Kidney (tissue), 14 donors: ENCODE measurements around the gene DBNDD1. TPM values are rescaled to one million over a fixed set of nuclear protein-coding genes. Genes with fewer than 3 reads are reported as not detected.

Experiments used
- DNase-seq, 5 donors: peaks; one replicate each; pipeline ENCODE4 v3.0.0-alpha.2; 2013 to 2020
- FAIRE-seq: peaks from 2 replicates; lab custom pipeline; 2012; peaks lifted over from hg19 to GRCh38; lab: Jason Lieb, UNC
- H3K27ac ChIP-seq, 2 donors: one replicate each; pipeline ENCODE4 v1.7.0; 2013; ENCODE audit warnings: low read depth in 2 of 2, low read length in 2 of 2, inconsistent platforms in 1 of 2
- H3K27me3 ChIP-seq: one replicate; pipeline ENCODE4 v1.7.1; 2013; ENCODE audit warnings: low read length, inconsistent platforms; ENCODE audit not compliant: control insufficient read depth, insufficient read depth
- H3K36me3 ChIP-seq, 3 donors: one replicate each; pipeline versions ENCODE4 v1.7.0 to v1.7.1; 2013; ENCODE audit warnings: low read length in 3 of 3, control low read depth in 1 of 3, inconsistent platforms in 1 of 3; ENCODE audit not compliant: insufficient read depth in 3 of 3, control insufficient read depth in 2 of 3
- H3K4me1 ChIP-seq, 3 donors: one replicate each; pipeline versions ENCODE4 v1.7.0 to v1.7.1; 2013; ENCODE audit warnings: low read length in 3 of 3, inconsistent platforms in 1 of 3, low read depth in 1 of 3; ENCODE audit not compliant: control insufficient read depth in 2 of 3, insufficient read depth in 2 of 3
- H3K4me3 ChIP-seq, 3 donors: one replicate each; pipeline versions ENCODE4 v1.7.0 to v1.8.1; 2013; ENCODE audit warnings: low read length in 3 of 3, control low read depth in 1 of 3, inconsistent platforms in 1 of 3
- H3K9ac ChIP-seq, 3 donors: one replicate each; pipeline versions ENCODE4 v1.7.0 to v1.7.1; 2013; ENCODE audit warnings: low read length in 3 of 3, control low read depth in 1 of 3, inconsistent platforms in 1 of 3
- H3K9me3 ChIP-seq, 3 donors: one replicate each; pipeline versions ENCODE4 v1.7.0 to v1.7.1; 2013; ENCODE audit warnings: low read length in 3 of 3, control low read depth in 1 of 3, inconsistent platforms in 1 of 3; ENCODE audit not compliant: control insufficient read depth in 2 of 3, insufficient read depth in 1 of 3
- intact Hi-C: fragments of 100-400 bp; cut with DNase I; formaldehyde crosslinking; loops from one replicate; pipeline ENCODE4 v1.11.1; 2022
- polyA plus RNA-seq: library from polyadenylated mRNA; stranded (reverse); fragments of 350-450 nt; fragmentation: Illumina TruSeq; extraction: RNeasy Lipid Tissue Mini Kit (QIAGEN cat#74804); gene quantifications from one replicate; pipeline ENCODE4 v1.2.3, GENCODE V29; 2014; ENCODE audit warnings: low read depth, low replicate concordance; ENCODE audit not compliant: insufficient read depth
- total RNA-seq: library from RNA; stranded (reverse); fragmentation: NEBNext Ultra II Directional; extraction: Animal tissue kit (Norgen Biotek cat#: 25700); gene quantifications from one replicate; pipeline ENCODE4 v1.2.1, GENCODE V29; 2021
- TF ChIP-seq, protein P1 (sequence below): IDR thresholded peaks from 3 replicates; pipeline ENCODE4 v1.5.1; 2012; ENCODE audit warnings: mild to moderate bottlenecking, moderate library complexity, borderline replicate concordance; ENCODE audit not compliant: insufficient read depth; ENCODE audit errors: extremely low read depth
- donor health status: control.
- donor health status: control.
- donor health status: control.
- donor health status: control.
- donor health status: control.
- donor health status: DM: yes; HTN: yes; CAD: no.
- donor health status: Normal renal cell carcinoma (clear cell type).

The DBNDD1 gene
- total and polyA plus RNA-seq, 2 donors from 2014 or later: 15.1 to 16.3 TPM

DNA sequence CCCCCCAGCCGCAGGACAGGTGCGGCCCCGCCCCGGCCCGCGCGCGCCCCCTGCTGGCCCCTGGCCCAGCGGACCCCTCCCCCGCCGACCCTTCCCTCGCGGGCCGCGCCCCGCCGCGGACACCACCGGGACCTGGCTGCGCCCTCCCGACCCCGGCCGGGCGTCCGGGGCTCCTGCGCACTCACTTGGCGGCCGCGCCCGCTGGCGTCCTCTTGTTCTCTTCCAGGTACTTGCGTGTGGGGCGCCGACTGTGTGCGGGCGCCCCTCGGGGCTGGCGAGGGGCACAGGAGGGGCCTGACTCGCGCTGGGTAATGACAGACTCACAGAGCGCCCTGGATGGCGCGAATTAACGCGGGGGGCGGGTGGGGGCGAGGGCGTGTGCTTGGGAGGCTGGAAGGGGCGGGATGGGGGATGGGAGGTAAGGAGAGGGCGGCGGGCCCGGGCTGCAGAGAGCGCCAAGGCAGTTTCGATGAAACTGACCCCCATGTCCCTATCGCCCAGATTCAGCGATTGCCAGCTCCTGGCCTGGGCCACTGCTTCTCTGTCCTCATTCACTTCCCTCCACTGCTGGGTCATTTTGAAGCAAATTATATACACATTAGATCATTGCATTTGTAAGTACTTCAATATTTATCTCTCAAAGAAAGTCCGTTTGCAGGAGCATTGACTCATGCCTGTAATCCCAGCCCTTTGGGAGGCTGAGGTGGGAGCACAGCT lies 445 bp upstream of the DBNDD1 start:
- Histone ChIP-seq H3K27me3 (no peaks in the 10 kb centered on the region), H3K27ac (peak overlapping the region; percentile 53 to 67), H3K4me3 (peak overlapping the region; percentile 0 to 55 (median 38)), H3K9me3 (no peaks in the 10 kb centered on the region), H3K36me3 (no peaks in the 10 kb centered on the region), H3K4me1 (peaks cover 0 to 26% (median 2%) of the 10 kb centered on the region in 3 donors), H3K9ac (peak overlapping the region in 1 of 3 donors; percentile 67)
- intact Hi-C loops: no loop called here
- DNase-seq: peak in 4 of 5 donors; percentile 56 to 79 (median 71)
- no peak for FAIRE-seq
- TF ChIP-seq, protein P1, sequence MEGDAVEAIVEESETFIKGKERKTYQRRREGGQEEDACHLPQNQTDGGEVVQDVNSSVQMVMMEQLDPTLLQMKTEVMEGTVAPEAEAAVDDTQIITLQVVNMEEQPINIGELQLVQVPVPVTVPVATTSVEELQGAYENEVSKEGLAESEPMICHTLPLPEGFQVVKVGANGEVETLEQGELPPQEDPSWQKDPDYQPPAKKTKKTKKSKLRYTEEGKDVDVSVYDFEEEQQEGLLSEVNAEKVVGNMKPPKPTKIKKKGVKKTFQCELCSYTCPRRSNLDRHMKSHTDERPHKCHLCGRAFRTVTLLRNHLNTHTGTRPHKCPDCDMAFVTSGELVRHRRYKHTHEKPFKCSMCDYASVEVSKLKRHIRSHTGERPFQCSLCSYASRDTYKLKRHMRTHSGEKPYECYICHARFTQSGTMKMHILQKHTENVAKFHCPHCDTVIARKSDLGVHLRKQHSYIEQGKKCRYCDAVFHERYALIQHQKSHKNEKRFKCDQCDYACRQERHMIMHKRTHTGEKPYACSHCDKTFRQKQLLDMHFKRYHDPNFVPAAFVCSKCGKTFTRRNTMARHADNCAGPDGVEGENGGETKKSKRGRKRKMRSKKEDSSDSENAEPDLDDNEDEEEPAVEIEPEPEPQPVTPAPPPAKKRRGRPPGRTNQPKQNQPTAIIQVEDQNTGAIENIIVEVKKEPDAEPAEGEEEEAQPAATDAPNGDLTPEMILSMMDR: peak; percentile 33

DNA sequence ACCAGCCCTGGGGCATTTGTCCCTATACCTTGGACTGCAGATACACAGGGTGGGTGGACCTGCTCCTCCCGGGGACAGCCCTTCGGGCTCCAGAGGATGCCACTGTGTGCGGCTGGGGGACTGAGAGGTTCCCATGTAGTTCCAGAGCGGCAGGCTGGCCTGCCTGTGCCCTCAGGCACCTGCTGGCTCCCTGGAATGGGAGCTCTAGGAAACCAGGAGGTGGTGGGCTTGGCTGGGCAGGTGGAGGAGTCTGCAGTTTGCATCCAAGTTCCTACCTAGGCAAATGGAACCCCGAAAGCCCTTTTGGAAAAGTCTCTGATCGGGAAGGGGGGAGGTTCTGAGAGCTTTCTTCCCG lies 982 bp downstream of the DBNDD1 start:
- peak overlapping the region in 1 of 3 donors; percentile 26 for H3K9ac ChIP-seq
- no peaks in the 10 kb centered on the region for H3K27me3 ChIP-seq
- H3K9me3 ChIP-seq: no peaks in the 10 kb centered on the region
- no peak for FAIRE-seq
- no peaks in the 10 kb centered on the region for H3K36me3 ChIP-seq
- TF ChIP-seq, protein P1: no peak
- intact Hi-C loops: no loop called here
- H3K4me3 ChIP-seq: peak overlapping the region in 1 of 3 donors; percentile 52
- DNase-seq: peak in 2 of 5 donors; percentile 21 to 46
- H3K27ac ChIP-seq: no peak overlapping the region
- peaks cover 0 to 22% (median 2%) of the 10 kb centered on the region in 3 donors for H3K4me1 ChIP-seq

DNA sequence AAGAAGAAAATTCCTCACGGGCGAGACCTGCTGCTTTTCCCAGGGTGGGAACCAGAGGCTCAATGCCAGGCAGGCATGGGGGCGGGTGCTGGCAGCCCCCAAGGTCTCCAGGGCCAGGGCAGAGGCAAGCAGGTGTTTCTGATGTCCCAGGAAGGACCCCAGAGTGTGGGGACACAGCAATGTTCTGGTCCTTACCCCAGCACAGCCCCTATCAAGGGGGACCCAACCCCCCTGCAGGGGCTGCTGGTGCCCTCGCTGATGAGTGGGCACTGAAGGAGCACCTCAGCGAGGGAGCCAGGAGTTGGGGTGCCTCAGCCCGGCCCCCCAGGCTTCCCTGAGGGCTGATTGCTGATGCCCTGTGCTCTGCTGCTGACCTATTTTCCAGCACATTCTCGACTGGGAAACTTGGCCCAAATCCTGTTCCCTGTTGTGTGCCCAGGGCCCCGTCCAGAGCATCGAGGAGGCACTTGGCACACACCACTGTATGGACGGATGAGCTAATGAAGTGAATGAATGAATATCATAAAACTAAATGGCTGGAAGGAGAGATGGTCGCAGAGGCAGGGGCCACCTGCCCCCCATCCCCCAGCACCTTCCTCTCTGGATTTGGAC lies 2.8 kb downstream of the DBNDD1 start:
- FAIRE-seq: no peak
- Histone ChIP-seq H3K27ac (no peak overlapping the region), H3K9me3 (no peaks in the 10 kb centered on the region), H3K4me3 (no peak overlapping the region), H3K27me3 (no peaks in the 10 kb centered on the region), H3K36me3 (no peaks in the 10 kb centered on the region), H3K4me1 (peaks cover 0 to 14% (median 2%) of the 10 kb centered on the region in 3 donors), H3K9ac (no peak overlapping the region)
- TF ChIP-seq, protein P1: no peak
- intact Hi-C loops: no loop called here
- DNase-seq: no peak
